ENCODE data around the gene DCLK1.
A peak's percentile ranks its signal among the peaks of the same experiment; 100 is the strongest.
"Not testable (repeated sequence)": the region's sequence is repeated elsewhere in the genome, so short reads cannot be mapped to it uniquely, and the experiment has no call there.

Gene DCLK1

DNA sequence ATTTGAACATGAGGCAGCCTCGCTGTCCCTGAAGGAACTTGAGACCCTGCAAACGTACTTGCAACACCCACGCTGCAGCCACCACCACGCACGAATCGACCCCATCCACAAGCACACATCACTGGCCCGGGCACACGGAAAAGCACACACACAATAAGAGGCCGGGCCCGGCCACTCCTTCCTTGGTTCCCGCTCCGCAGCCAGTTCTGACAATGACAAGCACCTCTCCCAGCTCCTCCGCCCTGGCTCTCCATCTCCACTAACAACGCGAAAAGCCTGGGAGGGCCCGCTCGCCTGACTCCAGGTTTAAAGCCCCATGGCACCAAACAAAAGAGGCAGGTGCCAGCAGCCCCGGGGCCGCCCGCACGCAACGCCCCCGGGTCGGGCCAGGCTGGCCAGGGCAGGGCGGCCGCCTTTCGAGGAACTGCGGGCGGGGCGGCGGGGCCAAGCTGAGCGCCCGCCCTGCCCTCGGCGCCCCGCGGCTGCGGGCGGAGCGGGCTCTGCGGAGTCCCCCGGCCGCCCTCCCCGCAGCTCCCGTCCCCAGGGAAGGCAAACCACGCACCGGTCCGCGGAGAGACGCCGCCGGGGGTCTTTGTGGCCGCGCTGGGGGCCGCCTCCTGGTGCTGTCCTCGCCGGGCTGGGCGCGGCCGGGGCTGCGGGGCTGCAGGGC is 495 bp downstream of the DCLK1 start:
- peak; percentile 68 for DNase-seq (ENCODE audit: low spot score)

DNA sequence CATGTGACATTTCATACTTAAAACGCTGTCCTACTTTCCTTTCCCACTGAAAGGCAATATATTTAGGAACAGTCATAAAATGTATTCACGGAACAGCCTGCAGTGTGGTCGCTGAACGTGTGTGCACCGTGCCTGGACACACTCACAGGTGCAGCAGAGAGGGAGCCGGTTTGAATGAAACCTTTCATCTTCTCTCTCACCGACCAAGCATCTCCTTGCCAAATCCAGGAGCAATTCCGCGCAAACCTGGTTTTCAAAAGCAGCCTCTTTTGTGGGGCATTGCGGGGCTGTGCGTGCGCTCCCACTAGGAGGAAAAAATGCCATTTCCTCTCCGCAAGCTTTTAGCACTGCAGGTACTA is 1.0 kb downstream of the DCLK1 start:
- no peak for DNase-seq (ENCODE audit: low spot score)

DNA sequence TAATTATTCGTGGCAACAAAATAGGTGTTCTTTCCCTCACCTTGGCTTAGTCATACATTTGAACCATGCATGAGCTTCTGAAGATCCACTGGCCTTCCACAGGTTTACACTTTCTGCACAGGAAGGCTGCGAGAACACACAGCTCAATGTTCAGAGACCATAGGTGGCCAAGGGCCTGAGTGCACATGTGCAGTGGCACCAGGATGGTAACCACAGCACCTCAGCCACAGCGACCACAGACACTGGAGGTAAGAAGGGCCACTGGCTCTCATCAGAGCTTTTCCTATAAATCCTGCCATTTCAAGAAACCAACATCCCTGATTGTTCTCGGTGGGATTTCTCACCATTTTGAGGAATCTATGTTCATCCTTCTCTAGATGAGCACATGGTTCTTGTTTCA is 1.6 kb downstream of the DCLK1 start:
- no peak for DNase-seq (ENCODE audit: low spot score)

DNA sequence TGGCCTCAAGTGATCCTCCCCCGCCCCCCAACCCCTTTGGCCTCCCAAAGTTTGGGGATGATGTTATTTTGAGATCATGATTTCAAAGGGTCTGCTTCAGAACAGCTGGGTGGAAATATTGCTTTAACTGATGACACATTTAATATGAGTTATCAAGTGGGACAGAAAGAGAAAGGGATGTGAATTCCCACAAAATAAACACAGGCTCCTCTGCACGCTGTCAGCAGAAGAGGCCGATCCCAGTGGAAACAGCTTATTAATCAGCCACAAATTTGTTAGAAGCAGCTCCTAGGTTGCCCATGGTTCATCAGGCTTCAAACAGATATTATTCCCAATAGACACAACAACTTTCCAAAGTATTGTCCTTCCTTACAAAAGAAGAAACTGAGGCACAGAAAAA is 4.7 kb downstream of the DCLK1 start:
- no peak for DNase-seq (ENCODE audit: low spot score)

DNA sequence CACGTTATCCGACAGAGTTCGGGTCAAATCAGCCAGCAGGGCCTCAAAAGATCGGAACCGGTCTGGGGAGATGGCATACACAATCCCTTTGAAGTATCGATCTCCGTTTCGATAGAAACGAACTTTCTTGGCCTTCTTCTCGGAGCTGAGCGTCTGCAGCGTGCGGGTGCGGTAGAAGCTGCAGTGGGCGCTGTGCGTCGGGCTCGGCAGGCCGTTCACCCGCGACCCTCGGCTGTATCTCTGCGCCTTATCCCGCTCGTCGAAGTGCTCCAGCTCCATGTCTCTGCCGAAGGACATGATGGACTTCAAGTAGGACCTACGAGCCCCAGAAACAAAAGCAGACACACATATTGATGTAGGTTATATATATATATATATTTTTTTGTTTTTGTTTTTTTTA is 5.3 kb downstream of the DCLK1 start:
- DNase-seq (ENCODE audit: low spot score), result no peak

DNA sequence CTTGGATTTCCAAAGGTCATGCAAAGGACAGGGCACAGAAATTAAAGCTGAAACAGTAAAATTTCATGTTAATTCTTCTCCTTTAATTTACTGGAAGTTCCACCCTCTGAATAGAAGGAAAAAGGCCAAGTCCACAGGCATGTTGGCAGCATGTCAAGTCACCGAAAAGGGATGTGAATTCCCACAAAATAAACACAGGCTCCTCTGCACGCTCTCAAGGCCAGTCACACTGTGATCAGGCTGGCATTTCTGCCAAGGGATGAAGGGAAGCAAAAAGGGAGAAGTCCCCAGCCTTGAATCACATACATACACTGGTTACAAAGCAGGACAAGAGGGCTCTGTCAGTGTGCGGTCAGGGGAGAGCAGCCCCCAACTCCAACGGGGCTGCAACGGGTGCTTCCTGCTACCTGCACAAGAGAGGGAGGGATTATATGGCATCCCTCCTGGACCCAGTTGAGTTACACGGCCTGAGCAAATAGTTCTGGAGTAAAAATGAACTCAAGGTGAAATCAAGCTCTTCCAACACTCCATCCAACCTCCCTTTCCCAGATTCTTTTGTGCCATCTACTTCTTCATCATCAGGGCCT is 6.9 kb downstream of the DCLK1 start:
- no peak for DNase-seq (ENCODE audit: low spot score)

DNA sequence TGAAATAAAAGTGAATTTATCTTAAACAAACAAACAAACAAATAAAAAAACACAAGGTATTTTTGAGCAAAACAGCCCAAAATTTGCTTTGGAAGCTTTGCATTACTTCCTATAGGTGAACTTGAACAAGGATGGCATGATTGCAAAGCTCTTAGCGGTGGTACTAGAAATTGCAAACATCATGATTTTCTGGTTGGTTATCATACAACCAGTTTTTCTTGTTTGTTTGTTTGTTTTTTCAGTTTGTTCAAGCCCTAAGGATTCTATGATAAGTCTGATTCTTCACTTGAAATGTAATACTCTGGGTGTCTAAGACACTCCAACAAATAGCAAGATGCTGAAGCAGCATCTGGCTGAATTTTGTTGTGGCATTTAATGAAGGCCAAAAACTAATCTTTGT is 15.9 kb downstream of the DCLK1 start:
- DNase-seq (ENCODE audit: low spot score), result no peak

DNA sequence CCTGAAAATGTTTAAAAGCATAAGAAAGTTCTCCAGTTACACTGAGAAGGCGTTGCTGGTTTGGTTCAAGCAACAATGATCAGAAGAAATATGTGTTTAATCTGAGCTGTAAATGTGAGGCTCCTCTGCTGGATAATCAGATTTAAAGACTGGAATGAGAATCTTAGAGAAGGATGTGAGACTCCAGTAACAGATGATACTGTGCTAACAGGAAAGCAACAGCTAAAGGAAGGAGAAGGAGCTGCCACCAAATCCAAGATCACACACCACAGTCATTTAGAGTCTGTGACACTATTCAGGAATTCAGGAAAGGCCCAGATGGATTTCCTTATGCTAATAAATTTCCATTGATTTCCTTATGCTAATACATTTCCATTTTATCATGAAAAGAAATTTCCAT is 16.9 kb downstream of the DCLK1 start:
- DNase-seq (ENCODE audit: low spot score), result no peak

DNA sequence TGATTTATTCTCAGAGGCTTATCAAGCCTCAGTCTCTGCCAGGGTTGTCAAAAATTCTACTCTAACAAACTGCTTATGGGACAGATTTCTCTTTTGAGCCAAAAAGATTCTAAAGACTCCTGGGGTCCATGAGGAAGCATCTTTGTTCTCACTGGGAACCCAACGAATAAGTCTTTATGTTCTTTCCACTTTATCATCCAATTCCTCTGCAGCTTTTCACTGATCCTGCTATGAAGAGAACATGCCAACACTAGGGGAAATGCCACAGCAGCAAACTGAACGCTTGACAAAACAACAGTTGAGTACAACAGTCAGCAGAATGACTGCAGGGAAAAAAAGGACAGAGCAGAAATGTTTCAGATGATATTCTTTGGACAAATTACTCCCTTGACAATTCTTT is 22.2 kb downstream of the DCLK1 start:
- DNase-seq (ENCODE audit: low spot score), result no peak

DNA sequence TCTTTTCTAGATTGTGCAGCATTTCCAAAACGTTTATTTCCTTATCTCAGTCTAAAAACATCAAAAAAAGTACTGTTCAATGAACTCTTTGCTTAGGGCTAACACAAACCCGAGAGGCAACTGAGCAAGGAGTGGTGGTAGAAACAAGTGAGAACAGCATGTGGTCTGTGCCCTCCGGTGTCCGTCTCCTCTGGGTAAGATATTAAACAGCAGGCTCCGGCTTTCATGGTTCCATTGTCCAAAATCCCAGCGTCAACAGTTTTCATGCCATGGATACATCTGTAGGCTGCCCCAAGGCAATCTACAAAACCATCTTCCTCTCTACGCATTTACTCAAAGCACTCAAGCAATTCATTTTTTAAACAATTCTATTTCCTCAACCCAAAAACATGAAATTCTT is 22.8 kb downstream of the DCLK1 start:
- DNase-seq (ENCODE audit: low spot score), result no peak

DNA sequence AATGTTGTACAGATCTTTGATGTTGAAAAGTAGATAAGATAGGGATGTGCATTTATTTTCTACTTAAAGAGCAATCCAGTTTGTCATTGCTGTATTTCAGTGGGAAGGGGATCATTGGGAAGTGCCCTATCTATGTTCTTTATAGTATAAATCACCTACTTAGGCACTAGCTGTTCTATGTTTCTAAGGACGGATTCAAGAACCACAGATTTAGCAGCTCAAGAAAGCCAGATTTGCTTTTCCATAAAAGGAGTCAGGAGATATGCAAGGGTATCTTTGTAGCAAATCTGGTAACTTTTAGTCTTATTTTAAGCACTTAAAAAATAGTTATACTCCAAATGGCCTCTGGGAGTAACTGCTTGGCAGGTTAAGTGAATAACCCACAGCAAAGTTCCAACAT is 23.7 kb downstream of the DCLK1 start:
- DNase-seq (ENCODE audit: low spot score), result no peak

DNA sequence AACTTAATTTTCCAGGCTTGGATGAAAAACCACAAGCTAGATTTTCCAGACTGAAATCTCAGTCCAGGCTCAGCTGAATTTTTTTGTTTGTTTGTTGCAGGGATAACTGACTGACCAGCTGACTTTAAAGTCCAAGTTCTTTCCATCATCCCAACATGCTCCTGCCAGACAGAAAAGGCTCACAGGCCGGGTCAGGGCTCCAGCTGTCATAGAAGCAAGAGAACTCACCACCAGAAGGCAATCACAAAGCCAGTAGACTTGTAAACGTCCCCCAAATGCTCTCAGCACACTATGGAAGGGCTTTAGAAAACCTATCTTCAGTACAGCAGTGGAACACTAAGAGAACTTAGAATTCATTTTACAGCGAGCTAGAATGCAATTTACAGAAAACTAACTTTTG is 25.5 kb downstream of the DCLK1 start:
- no peak for DNase-seq (ENCODE audit: low spot score)

DNA sequence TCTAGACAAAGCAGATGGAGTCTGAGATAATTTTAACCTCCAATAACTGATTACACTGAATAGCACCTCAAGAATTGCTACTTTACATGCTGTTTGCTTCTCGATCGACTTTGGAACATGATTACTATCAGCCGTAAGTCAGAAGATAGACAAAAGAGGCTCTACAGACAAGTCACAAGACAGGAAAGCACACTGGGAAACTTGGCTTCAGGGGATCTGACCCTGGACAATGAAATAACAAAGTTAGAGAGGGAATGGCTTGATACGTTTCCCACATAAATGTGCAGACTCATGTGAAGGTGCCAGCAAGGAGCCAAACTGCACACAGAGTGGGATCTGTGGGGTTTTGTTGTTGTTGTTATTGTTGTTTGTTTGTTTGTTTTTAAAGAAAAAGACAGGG is 28.5 kb downstream of the DCLK1 start:
- no peak for DNase-seq (ENCODE audit: low spot score)

DNA sequence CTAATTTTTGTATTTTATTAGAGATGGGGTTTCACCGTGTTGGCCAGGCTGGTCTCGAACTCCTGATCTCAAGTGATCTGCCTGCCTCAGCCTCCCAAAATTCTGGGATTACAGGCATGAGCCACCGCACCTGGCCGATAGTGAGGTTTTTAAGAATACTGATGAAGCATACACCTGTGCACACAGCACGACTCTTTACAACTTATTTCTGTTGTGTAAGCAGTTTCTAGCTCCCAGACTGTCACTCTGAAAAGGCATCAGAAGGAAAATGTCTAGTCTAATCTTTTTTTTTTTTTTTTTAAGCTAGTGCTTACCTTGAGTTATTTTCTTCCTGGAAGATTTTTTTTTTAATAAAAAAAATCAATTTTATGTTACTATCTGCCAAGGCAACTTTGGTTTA is 29.3 kb downstream of the DCLK1 start:
- not testable (repeated sequence) for DNase-seq (ENCODE audit: low spot score)

DNA sequence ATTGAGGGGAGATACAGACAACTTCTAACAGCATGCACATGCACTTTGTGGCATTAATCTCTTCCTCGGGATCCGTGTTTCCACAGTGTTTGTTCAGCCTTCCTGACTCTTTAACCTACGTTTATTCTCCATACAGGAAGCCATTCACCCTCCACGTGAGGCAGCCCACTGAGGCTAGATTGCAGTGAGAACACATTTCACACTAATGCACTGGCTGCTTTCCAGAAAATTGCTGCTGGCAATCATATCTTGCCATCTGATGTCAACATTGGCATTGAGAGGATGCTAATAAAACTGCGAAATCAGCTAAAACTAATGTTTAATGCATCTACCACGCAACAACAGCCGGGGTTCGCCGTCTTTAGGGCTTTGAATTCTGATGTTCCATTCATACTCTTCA is 30.0 kb downstream of the DCLK1 start:
- no peak for DNase-seq (ENCODE audit: low spot score)

DNA sequence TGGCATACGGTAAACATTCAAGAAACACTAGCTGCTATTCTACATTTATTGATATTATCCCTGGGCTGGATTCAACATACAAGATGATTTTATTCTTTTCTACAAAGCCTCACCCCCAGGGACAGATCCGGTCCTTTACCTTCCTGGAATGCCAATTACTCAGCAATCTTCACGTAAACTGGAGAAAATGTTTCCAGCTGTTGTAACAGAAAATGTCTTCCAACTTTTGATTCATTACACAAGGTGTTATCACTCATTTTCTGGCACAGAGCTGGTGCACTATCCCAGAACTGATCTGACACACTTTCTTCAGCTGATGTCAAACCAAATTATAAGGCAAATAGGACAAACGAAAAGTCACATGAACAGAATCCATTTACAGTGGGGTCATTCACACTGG is 33.1 kb downstream of the DCLK1 start:
- no peak for DNase-seq (ENCODE audit: low spot score)

DNA sequence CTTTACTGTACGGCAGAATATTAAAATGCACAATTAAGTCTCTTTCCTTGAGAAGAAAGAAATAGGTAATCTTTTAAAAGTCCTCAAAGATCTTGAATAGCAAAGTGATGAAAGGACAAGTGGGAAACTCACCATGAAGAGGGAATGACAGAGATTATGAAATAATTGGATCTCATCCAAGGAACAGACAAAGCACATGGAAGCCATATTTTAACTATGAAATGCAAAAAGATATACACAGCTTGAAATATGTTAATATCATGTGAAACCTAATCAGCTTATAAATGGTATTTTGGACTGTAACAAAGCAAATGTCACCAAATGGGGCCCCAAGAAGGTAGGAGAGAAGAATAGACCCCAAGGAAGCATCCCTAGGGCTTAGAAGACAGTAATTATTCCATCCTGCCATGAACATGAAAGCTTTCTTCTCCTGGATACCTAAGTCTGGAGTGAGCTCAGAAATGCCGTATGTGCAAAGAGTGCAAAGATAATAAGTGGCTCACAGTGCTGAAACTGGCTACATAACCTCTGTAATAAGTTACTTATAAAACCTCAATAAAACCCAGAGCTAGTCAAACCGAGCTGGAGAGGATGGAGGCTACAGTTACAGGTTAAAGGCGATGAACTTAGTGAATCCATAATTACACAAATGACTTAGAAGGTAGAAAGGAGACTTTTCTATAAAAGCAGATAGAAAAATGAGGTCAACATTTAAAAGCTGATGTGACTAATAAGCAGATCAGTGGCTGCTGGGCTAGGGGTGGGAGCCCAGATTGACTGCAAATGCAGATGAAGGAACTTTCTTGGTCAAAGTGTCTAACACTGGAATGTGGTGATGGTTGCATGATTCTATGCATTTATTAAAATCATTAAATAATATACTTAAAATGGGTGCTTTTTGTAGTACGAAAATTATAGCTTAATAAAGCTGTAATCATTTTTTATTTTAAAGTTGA is 34.4 kb downstream of the DCLK1 start:
- DNase-seq (ENCODE audit: low spot score), result no peak

DNA sequence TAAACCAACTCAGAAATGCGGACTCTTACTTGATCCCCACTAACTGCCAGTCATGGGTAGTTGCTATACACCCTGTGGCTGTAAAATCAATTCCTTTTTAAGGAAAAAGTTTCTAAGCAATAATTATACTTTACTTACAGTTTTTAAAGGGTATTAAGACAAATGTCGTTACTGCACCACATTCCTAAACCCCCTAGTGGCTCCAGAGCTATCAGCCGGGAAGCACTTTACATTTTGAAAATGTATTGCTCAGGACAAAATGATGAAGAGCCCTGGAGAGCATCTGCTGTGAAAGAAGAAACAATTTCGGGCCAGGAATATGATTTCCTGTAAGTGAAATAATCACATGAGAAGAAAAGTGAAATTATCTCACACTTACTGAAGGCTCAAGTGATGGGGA is 36.7 kb downstream of the DCLK1 start:
- no peak for DNase-seq (ENCODE audit: low spot score)

DNA sequence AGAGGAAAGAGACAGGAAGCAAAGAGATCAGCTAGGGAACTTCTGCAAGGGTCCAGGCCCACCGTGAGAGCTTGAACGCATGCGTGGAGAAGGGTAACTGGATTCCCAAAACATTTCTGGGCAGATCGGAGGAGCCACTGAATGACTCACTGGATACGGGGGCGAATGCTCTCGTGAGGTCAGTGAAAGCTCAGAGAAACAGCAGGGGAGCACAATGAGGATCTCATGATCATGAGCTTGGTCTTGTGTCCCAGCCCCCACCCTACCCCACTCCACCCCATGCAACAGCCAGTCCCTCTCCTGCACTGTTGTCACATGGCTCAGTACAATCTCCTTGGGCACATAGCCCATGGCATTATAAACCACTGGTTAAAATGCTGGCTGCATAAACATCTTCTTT is 40.6 kb downstream of the DCLK1 start:
- no peak for DNase-seq (ENCODE audit: low spot score)

DNA sequence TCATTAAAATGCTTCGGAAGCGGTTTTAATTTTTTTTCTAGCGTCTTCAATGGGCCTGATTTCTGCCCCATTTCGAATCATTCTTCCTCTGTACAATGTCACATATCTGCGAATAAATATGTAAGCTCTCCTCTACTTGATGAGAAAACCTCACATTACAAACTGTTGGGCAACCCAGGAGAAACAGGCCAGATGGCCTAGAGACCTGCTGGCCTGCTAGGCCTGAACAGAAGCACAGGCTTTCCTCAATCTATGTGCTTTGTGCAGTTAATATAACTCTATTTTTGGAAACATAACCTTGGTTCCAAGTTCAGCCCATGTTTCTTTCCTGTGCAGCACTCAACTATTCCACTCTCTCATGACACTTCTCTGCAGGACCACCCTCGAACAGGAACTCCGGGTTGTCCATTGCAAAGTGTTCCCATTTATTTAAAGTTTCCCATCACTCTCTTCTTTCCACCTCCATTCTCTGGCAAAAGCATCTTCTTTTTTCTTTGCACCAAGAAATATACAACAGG is 42.0 kb downstream of the DCLK1 start:
- DNase-seq (ENCODE audit: low spot score), result no peak

DNA sequence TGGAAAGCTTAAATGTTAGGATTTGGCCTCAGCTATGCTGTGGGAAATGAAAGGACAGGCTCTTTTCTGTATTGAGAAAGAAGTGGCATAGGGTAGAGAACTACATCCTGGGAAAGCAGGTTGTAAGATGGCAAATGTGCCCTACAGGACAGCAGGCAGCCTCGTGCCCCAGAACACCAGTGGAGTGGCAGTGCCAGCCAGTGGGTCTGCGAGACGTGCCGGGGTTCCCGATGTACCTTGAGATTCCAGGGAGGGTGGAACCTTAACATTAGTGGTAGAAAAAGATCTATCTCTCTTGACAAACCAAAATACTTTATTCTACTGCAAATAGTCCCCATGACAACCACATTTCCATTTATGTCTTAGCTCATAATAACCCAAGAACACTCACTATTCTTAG is 42.7 kb downstream of the DCLK1 start:
- DNase-seq (ENCODE audit: low spot score), result no peak

DNA sequence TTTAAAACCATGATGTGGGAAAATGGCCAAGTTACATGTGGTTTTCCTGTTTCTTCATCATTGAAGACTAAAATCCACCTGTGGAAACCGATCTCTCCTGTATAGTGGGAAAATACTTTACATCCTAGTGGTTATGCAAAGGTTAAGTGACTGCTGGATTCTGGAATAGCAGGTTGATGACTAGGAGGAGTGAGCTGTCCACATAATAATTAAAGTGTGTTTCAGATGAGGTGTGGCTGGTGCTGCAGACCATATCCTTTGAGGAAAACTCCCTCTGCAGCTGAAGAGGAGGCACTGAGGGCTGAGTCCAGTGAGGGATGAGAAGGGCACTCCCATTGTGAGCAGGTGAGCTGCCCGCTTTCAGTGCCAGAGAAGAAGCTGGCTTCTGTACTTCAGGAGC is 43.2 kb downstream of the DCLK1 start:
- no peak for DNase-seq (ENCODE audit: low spot score)

DNA sequence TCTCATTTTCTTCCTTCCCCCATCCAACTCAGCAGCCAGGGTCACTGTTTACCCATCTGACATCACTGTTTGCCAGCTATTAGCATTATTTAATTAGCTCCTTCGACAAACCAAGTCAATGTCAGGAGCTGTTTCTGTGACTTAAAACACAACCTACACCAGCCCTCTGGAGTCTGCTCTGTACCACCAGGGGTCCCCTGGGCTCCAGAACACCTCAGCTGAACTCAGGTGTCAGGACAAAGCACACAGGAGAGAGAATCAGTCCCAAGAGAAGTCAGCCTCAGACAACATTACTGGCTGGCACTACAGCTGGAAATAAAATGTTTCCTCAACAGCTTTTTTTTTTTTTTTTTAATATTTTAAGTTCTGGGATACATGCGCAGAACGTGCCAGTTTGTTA is 45.1 kb downstream of the DCLK1 start:
- no peak for DNase-seq (ENCODE audit: low spot score)

Measured in left forelimb (tissue), 1 donor.